PFSK-1 (cell line): ENCODE data around the gene APOC4.

Experiments used
- FOXP2 ChIP-seq: optimal IDR thresholded peaks from 2 replicates; pipeline ENCODE3; 2011; ENCODE audit warnings: borderline replicate concordance, control low read depth, inconsistent platforms; ENCODE audit not compliant: insufficient read depth; ENCODE audit errors: extremely low read length, extremely low read depth
- POLR2AphosphoS5 ChIP-seq: IDR thresholded peaks from 2 replicates; pipeline ENCODE4 v1.6.1; 2012; ENCODE audit warnings: low read depth, mild to moderate bottlenecking, control low read depth, low read length, moderate library complexity
- SIN3A ChIP-seq: IDR thresholded peaks from 2 replicates; pipeline ENCODE4 v1.6.1; 2012; ENCODE audit warnings: mild to moderate bottlenecking, low read length, moderate library complexity, borderline replicate concordance; ENCODE audit not compliant: insufficient read depth
- TAF1 ChIP-seq: IDR thresholded peaks from 2 replicates; pipeline ENCODE4 v1.6.1; 2012; ENCODE audit warnings: low read length, control low read depth, borderline replicate concordance; ENCODE audit not compliant: insufficient read depth
- TF ChIP-seq, protein P1 (sequence below), 2 experiments: IDR thresholded peaks; 2 replicates each; pipeline versions ENCODE4 v1.6.1 to v1.8.0; 2011 to 2012; ENCODE audit warnings: low read depth in 2 of 2, low read length in 2 of 2, control low read depth in 1 of 2, inconsistent platforms in 1 of 2, mild to moderate bottlenecking in 1 of 2, moderate library complexity in 1 of 2; ENCODE audit not compliant: insufficient read depth in 1 of 2

DNA sequence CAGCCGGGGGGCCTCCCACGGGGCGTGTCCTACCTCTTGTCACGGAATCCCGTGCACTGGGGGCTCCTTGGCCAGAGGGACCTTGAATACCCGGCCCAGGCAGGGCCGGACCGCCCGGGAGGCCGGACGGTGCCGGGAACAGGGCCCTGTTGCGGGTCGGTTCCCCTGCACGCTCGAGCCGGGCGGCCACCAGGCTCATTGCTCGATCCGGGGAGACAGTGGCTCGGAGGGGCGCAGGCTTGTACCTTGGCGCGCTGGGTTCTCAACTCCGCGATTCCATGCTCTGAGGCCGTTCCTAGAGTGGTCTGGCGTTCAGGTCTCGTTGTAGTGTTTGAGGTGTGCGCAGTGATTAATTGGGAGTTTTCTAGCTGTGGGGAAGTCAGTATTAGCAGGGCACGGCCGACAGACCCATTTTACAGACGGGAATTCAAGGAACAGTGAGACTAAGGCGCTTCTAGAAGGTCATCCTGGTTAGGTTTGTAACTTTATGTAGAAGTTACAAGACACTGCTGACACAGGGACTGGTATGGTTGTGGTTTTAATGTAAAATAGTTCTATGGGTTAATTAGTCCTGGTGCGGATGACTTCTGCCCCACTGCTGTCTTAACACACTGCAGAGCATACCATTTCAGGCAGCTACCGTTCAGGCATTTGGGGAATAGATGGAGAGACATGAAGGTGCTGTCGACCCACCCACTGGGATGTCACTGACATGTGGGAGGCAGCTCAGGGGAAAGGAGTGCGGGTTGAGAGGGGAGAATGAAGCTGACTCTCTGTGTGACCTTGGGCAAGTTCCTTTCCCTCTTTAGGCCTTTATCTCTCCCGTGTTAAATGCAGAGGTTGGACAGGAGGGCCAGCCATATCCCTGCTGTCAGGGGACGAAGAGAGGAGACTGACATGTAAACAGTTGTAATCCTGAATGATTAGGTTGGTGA lies 13.7 kb downstream of the APOC4 start:
- no peak for TF ChIP-seq POLR2AphosphoS5
- no peak for TF ChIP-seq TAF1
- TF ChIP-seq, protein P1, sequence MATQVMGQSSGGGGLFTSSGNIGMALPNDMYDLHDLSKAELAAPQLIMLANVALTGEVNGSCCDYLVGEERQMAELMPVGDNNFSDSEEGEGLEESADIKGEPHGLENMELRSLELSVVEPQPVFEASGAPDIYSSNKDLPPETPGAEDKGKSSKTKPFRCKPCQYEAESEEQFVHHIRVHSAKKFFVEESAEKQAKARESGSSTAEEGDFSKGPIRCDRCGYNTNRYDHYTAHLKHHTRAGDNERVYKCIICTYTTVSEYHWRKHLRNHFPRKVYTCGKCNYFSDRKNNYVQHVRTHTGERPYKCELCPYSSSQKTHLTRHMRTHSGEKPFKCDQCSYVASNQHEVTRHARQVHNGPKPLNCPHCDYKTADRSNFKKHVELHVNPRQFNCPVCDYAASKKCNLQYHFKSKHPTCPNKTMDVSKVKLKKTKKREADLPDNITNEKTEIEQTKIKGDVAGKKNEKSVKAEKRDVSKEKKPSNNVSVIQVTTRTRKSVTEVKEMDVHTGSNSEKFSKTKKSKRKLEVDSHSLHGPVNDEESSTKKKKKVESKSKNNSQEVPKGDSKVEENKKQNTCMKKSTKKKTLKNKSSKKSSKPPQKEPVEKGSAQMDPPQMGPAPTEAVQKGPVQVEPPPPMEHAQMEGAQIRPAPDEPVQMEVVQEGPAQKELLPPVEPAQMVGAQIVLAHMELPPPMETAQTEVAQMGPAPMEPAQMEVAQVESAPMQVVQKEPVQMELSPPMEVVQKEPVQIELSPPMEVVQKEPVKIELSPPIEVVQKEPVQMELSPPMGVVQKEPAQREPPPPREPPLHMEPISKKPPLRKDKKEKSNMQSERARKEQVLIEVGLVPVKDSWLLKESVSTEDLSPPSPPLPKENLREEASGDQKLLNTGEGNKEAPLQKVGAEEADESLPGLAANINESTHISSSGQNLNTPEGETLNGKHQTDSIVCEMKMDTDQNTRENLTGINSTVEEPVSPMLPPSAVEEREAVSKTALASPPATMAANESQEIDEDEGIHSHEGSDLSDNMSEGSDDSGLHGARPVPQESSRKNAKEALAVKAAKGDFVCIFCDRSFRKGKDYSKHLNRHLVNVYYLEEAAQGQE (IDR thresholded peaks at IDR 0.05; ENCODE audit: insufficient read depth in 1 of 2, low read depth in 2 of 2, low read length in 2 of 2) = no peak
- no peak for TF ChIP-seq SIN3A
- TF ChIP-seq FOXP2 = no peak
